GM12864 (cell line): ENCODE data around the gene TXLNG.

Experiments
- DNase-seq: peaks from one replicate; pipeline ENCODE4 v3.0.0-alpha.2; 2011; ENCODE audit warnings: low read depth
- H3K4me3 ChIP-seq: 2 replicates; pipeline ENCODE4 v1.5.1; 2011; ENCODE audit warnings: mild to moderate bottlenecking, low read depth, low read length, control low read depth
- TF ChIP-seq, protein P1 (sequence below): IDR thresholded peaks from 2 replicates; pipeline ENCODE4 v1.5.1; 2011; ENCODE audit warnings: low read depth, mild to moderate bottlenecking, moderate library complexity, low read length, control low read depth, inconsistent platforms; ENCODE audit errors: missing control alignments

TXLNG gene

DNA sequence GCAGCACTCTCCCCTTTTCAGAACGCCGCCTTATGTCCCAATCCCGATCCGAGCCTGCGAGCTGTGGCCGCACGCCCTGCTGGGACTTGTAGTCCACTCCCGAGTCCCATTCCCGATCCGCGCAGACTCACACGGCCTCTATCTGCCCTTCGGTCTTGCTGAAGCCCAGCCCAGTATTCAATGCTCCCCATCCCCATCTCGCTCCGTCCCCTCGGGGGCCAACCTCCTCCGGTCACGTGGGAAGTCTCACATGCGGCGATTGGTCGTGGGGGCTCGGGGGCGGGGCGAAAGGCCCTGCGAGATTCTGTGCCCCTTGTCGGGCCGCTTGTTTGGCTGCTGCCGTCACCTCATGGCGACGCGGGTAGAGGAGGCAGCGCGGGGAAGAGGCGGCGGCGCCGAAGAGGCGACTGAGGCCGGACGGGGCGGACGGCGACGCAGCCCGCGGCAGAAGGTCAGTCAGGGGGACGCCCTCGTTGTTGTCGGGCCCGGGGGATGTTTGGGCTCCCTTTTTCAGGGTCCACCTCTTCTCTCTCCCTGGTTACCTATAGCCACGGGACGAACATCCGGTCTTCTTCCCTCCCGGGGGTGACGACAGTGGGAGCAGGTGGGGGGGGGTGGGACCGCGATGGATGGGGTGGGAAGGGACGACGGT lies at the start of gene TXLNG:
Gene TXLNG (plus strand): TSS at position 328 of the 652 bp plus-strand sequence. CDS start 22 bp downstream, at position 350.
- DNase-seq, result peak; percentile 93
- peak within 1 kb of the TSS; percentile 75 for H3K4me3 ChIP-seq
- TF ChIP-seq, protein P1, sequence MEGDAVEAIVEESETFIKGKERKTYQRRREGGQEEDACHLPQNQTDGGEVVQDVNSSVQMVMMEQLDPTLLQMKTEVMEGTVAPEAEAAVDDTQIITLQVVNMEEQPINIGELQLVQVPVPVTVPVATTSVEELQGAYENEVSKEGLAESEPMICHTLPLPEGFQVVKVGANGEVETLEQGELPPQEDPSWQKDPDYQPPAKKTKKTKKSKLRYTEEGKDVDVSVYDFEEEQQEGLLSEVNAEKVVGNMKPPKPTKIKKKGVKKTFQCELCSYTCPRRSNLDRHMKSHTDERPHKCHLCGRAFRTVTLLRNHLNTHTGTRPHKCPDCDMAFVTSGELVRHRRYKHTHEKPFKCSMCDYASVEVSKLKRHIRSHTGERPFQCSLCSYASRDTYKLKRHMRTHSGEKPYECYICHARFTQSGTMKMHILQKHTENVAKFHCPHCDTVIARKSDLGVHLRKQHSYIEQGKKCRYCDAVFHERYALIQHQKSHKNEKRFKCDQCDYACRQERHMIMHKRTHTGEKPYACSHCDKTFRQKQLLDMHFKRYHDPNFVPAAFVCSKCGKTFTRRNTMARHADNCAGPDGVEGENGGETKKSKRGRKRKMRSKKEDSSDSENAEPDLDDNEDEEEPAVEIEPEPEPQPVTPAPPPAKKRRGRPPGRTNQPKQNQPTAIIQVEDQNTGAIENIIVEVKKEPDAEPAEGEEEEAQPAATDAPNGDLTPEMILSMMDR, result no peak

DNA sequence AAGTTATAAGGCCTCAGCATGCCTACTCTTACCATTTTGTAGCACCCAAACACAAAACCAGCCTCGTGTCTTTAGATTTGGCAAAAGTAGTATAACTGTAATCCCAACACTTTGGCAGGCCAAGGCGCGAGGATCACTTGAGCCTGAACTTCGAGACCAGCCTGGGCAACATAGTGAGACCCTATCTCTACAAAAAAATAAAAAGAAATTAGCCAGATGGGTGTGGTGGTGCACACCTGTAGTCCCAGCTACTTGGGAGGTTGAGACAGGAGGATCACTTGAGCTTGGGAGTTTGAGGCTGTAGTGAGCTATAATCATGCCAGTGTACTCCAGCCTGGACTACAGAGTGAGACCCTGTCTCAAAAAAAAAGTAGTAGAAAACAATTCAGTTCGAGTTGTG lies 49.2 kb upstream of the TXLNG start:
- no peak overlapping the region for H3K4me3 ChIP-seq
- no peak for DNase-seq
- TF ChIP-seq, protein P1, result no peak

DNA sequence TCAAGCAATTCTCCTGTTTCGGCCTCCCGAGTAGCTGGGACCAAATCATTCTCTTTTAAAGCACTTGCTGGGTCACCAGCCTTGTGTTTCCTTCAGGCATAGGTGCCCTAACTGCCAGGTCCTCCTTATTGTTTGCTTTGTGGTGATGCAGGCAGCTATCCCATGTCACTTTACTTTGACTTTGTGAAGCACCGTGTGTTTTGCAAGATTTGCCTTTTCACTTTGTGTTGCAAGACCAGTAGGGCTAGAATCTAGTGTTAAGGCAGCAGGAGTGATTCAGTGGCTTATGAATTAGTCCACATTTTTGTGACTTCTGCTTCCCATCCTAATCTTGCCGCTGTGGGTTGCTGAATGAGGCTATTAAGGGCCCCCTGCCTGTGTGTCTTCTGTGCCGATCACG lies 46.7 kb upstream of the TXLNG start:
- DNase-seq, result no peak
- TF ChIP-seq, protein P1, result no peak
- H3K4me3 ChIP-seq, result no peak overlapping the region

DNA sequence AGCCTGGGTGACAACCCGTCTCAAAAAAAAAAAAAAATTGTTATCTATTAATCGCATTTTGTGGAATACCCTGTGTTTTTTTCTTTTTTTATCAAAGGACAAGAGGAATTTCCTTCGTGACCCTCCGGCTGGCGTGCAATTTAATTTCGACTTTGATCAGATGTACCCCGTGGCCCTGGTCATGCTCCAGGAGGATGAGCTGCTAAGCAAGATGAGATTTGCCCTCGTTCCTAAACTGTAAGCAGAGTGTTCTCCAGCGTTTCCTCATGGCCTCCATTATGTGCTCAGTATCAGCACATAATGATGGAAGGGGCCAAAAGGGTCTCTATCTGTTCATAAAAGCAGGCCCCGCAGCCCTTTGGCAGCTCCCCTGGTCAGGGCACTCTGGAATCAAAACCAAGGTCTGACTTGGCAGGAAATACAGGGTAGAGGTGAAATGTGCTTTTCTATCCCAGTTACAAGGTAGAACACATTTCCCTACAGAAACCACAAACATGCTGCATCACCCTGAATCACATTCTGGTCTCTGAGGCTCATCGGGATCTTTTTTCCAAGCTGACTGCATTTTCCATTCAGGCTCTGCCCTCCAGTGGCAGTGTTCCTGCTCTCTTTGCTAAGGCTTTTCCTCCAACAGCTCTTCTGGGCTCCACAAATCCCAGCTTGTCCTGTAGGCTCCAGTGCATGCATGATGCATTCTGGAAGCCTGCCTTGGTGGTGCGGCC lies 42.5 kb upstream of the TXLNG start:
- no peak overlapping the region for H3K4me3 ChIP-seq
- no peak for DNase-seq
- TF ChIP-seq, protein P1, result no peak

DNA sequence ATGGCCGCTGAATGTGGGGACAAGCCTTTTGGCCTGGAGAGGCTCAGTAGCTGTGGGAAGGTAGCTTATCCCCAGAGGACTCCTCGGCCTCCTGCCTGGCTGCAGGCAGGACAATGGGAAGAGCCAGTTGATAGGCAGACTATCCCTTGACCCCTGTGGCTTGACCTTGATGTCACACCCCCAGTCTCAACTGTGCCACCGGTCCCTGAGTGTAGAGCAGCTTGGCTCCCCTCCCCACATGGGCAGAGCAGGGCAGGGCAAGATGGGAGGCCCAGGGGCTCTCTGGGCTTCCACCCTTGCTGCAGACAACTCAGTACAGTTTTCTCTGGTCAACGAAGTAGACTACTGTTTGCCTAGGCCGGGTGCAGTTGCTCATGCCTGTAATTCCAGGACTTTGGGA lies 41.2 kb upstream of the TXLNG start:
- no peak for DNase-seq
- no peak overlapping the region for H3K4me3 ChIP-seq
- TF ChIP-seq, protein P1, result no peak

DNA sequence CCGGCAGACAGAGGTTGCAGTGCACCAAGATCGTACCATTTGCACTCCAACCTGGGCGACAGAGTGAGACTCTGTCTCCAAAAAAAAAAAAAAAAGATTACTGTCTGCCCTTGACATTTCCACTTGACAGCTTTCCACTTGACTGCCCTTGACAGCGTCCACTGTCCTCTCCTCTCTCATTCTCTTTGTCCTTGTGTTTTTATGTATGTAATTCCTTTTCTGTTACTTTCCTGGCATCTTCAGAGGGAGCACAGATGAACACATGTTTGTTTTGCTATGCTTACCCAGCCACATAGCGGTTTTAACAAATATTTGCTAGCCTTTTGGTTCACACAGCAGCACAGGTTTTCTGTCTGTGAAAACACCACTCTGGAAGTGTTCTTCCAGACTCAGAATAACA lies 40.6 kb upstream of the TXLNG start:
- DNase-seq, result no peak
- TF ChIP-seq, protein P1, result no peak
- no peak overlapping the region for H3K4me3 ChIP-seq

DNA sequence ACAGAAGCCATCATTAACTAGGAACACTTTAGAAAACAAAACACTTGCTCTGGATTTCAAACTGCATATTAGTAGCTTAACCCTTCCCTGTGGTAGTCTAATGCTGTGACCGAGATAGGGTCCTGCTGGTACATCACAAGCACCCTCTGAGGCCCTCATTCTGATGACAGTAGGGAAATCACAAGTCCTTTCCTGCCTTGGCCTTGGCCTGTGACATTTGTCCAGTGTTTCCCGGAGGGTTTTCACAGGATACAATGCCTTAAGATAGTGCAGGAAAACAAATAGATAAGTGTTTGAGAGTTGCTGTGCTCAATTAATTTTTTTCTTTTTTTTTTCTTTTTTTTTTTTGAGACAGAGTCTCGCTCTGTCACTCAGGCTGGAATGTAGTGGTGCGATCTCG lies 37.8 kb upstream of the TXLNG start:
- TF ChIP-seq, protein P1, result no peak
- H3K4me3 ChIP-seq, result no peak overlapping the region
- DNase-seq, result no peak
